Measurements from ENCODE around the gene RPA1. TPM values are rescaled to one million over a fixed set of nuclear protein-coding genes. Genes with fewer than 3 reads are reported as not detected.

The RPA1 gene
- total RNA-seq, 4 donors from 2014 or later, result 22.9 to 30.8 (median 29.2) TPM

DNA sequence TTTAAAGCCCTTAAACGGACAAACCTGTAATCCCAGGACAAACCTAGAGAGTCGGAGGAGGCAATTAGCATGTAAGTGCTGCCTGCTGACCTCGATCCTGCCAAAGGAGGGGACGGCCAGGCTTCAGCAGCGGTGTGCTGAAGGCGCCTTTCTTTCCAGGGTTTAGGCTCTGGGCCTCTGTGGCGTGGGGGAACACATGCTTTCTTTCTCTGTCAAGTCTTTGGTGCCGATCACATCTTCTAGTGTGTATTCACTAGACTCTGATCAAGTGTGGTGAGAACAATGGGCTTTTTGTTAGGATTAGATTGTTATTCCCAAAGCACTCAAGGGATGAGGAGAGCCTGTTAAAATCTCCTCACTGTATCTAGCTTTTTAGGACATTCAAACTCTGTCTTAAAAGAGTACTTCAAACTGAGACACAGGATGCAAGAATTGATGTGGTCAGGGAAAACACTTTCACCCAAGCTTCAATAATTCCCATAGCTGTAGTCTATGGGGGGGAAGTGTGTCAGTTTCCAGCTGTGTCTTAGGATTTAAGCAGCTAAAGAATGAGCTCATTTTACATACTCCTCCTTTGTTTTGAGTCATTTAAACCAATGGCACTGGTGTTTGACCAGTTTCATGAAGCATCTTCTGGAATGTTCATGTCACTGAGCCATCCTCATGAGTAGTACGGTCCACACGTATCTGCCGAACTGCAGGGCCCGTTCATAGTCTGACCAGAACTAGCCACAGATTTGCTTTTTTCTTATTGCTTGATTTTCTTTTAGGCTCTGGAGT lies 51.2 kb downstream of the RPA1 start:
- no peaks in the 10 kb centered on the region for H3K27me3 ChIP-seq

DNA sequence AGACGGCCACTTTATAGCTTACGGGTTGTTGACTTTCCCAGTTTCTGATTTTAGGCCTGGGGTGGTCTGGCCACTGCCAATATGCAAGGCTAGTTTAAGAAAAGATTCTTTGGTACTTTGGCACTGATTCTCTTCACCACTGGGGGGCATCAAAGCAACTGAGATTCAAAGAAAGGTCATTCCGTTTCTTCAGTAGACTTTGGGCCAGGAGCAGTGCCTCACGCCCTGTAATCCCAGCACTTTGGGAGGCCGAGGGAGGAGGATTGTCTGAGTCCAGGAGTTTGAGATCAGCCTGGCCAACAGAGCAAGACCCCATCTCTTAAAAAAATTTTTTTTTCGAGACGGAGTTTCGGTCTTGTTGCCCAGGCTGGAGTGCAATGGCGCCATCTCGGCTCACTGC lies 53.0 kb downstream of the RPA1 start:
- TF ChIP-seq, protein P1, sequence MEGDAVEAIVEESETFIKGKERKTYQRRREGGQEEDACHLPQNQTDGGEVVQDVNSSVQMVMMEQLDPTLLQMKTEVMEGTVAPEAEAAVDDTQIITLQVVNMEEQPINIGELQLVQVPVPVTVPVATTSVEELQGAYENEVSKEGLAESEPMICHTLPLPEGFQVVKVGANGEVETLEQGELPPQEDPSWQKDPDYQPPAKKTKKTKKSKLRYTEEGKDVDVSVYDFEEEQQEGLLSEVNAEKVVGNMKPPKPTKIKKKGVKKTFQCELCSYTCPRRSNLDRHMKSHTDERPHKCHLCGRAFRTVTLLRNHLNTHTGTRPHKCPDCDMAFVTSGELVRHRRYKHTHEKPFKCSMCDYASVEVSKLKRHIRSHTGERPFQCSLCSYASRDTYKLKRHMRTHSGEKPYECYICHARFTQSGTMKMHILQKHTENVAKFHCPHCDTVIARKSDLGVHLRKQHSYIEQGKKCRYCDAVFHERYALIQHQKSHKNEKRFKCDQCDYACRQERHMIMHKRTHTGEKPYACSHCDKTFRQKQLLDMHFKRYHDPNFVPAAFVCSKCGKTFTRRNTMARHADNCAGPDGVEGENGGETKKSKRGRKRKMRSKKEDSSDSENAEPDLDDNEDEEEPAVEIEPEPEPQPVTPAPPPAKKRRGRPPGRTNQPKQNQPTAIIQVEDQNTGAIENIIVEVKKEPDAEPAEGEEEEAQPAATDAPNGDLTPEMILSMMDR (IDR thresholded peaks at IDR 0.05), result peak; percentile 33 to 53 (median 37)
- TF ChIP-seq EP300 (IDR thresholded peaks at IDR 0.05), result no peak
- WGBS, result 74% methylated on average over 10 of the region's 10 CpGs
- Histone ChIP-seq H3K4me1 (no peaks in the 10 kb centered on the region), H3K4me3 (no peak overlapping the region), H3K36me3 (peaks cover 76 to 99% (median 87%) of the 10 kb centered on the region in 4 donors), H3K27ac (replicated peaks in 1 of 4) (no peak overlapping the region), H3K27me3 (no peaks in the 10 kb centered on the region), H3K9me3 (no peaks in the 10 kb centered on the region)
- DNase-seq (ENCODE audit: extremely low spot score), result no peak
- intact Hi-C loops (cut with DNase I), result no loop called here

More for the DNA sequence above, 51.2 kb downstream of the RPA1 start:
- intact Hi-C loops (cut with DNase I), result no loop called here
- no peaks in the 10 kb centered on the region for H3K9me3 ChIP-seq
- no peak for DNase-seq (ENCODE audit: extremely low spot score)
- no peak for TF ChIP-seq EP300 (IDR thresholded peaks at IDR 0.05)
- no peak for TF ChIP-seq POLR2AphosphoS5 (IDR thresholded peaks at IDR 0.05)
- no peak for TF ChIP-seq POLR2A (IDR thresholded peaks at IDR 0.05; ENCODE audit: low read depth)
- TF ChIP-seq, protein P1 (IDR thresholded peaks at IDR 0.05), result no peak
- no peak overlapping the region for H3K27ac ChIP-seq (replicated peaks in 1 of 4)
- WGBS, result 83% methylated on average over 12 of the region's 12 CpGs
- peaks cover 71 to 99% (median 86%) of the 10 kb centered on the region in 4 donors for H3K36me3 ChIP-seq
- no peaks in the 10 kb centered on the region for H3K4me1 ChIP-seq
- no peak overlapping the region for H3K4me3 ChIP-seq

DNA sequence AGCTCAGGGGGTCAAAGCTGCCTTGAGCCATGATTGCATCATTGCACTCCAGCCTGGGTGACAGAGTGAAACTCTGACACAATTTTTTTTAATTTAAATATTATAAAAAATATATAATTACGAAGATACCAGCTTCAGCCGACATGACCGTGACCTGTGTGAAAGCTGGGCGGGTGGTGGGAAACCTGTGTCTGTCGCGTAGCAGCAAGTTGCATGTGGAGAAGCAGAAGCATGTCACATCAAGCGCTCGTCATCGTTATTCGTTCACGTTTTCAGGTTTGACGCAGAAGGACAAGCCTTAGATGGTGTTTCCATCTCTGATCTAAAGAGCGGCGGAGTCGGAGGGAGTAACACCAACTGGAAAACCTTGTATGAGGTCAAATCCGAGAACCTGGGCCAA lies 53.7 kb downstream of the RPA1 start:
- H3K27me3 ChIP-seq, result no peaks in the 10 kb centered on the region
- 95% methylated on average over 16 of the region's 16 CpGs for WGBS
- intact Hi-C loops (cut with DNase I), result no loop called here
- no peaks in the 10 kb centered on the region for H3K4me1 ChIP-seq
- no peak for DNase-seq (ENCODE audit: extremely low spot score)
- H3K27ac ChIP-seq (replicated peaks in 1 of 4), result no peak overlapping the region
- TF ChIP-seq, protein P1 (IDR thresholded peaks at IDR 0.05), result no peak
- no peak for TF ChIP-seq POLR2A (IDR thresholded peaks at IDR 0.05; ENCODE audit: low read depth)
- no peak for TF ChIP-seq EP300 (IDR thresholded peaks at IDR 0.05)
- TF ChIP-seq POLR2AphosphoS5 (IDR thresholded peaks at IDR 0.05), result no peak
- no peaks in the 10 kb centered on the region for H3K9me3 ChIP-seq
- H3K4me3 ChIP-seq, result no peak overlapping the region
- peaks cover 77 to 99% (median 87%) of the 10 kb centered on the region in 4 donors for H3K36me3 ChIP-seq

DNA sequence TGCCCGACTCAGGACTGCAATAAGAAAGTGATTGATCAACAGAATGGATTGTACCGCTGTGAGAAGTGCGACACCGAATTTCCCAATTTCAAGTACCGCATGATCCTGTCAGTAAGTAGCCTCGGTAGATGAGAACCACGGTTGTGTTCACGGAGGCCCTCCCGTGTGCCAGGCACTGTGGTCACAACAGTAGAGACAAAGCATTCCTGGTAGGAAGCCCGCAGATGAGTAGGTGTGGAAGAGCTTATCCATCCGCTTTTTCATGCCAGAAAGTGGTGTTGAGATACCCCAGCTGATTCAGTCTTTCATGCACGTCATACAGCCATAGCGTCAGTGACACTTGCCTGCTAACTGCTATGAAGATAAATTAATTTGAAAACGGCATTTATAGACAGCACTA lies 58.9 kb downstream of the RPA1 start:
- no peak for TF ChIP-seq POLR2AphosphoS5 (IDR thresholded peaks at IDR 0.05)
- no peak for TF ChIP-seq EP300 (IDR thresholded peaks at IDR 0.05)
- TF ChIP-seq, protein P1 (IDR thresholded peaks at IDR 0.05), result no peak
- TF ChIP-seq POLR2A (IDR thresholded peaks at IDR 0.05; ENCODE audit: low read depth), result no peak
- intact Hi-C loops (cut with DNase I), result no loop called here
- Histone ChIP-seq H3K27me3 (no peaks in the 10 kb centered on the region), H3K4me1 (no peaks in the 10 kb centered on the region), H3K36me3 (peaks cover 65 to 100% (median 96%) of the 10 kb centered on the region in 4 donors), H3K9me3 (no peaks in the 10 kb centered on the region), H3K4me3 (no peak overlapping the region), H3K27ac (replicated peaks in 1 of 4) (no peak overlapping the region)
- no peak for DNase-seq (ENCODE audit: extremely low spot score)
- WGBS, result 87% methylated on average over 14 of the region's 14 CpGs
